GM06990 (cell line): ENCODE data around the gene TRAF3.

Source experiments
- DNase-seq: peaks from one replicate; pipeline ENCODE4 v3.0.0-alpha.2; 2011; ENCODE audit not compliant: insufficient read length; ENCODE audit errors: extremely low read depth
- H3K27me3 ChIP-seq: replicated peaks from 2 replicates; pipeline ENCODE4 v1.6.0; 2011; ENCODE audit warnings: low read length; ENCODE audit not compliant: control insufficient read depth, insufficient read depth
- H3K36me3 ChIP-seq: 2 replicates; pipeline ENCODE4 v1.5.1; 2011; ENCODE audit warnings: low read length; ENCODE audit not compliant: control insufficient read depth, insufficient read depth
- H3K4me3 ChIP-seq: replicated peaks from 2 replicates; pipeline ENCODE4 v1.5.1; 2011; ENCODE audit warnings: low read depth, mild to moderate bottlenecking, control low read depth, low read length
- TF ChIP-seq, protein P1 (sequence below): IDR thresholded peaks from 2 replicates; pipeline ENCODE4 v1.5.1; 2011; ENCODE audit warnings: low read length, control low read depth, mild to moderate bottlenecking, inconsistent platforms; ENCODE audit not compliant: insufficient read depth, poor library complexity, severe bottlenecking

Gene TRAF3

DNA sequence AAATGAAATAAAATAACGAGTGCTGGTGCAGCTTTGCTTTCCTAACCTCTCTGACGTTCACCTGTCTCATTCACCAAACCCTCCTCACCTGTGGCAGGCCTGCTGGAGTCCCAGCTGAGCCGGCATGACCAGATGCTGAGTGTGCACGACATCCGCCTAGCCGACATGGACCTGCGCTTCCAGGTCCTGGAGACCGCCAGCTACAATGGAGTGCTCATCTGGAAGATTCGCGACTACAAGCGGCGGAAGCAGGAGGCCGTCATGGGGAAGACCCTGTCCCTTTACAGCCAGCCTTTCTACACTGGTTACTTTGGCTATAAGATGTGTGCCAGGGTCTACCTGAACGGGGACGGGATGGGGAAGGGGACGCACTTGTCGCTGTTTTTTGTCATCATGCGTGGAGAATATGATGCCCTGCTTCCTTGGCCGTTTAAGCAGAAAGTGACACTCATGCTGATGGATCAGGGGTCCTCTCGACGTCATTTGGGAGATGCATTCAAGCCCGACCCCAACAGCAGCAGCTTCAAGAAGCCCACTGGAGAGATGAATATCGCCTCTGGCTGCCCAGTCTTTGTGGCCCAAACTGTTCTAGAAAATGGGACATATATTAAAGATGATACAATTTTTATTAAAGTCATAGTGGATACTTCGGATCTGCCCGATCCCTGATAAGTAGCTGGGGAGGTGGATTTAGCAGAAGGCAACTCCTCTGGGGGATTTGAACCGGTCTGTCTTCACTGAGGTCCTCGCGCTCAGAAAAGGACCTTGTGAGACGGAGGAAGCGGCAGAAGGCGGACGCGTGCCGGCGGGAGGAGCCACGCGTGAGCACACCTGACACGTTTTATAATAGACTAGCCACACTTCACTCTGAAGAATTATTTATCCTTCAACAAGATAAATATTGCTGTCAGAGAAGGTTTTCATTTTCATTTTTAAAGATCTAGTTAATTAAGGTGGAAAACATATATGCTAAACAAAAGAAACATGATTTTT lies 128.2 kb downstream of the TRAF3 start:
- Histone ChIP-seq H3K36me3 (peaks cover 43% of the 10 kb centered on the region), H3K4me3 (no peak overlapping the region), H3K27me3 (no peaks in the 10 kb centered on the region)
- TF ChIP-seq, protein P1, sequence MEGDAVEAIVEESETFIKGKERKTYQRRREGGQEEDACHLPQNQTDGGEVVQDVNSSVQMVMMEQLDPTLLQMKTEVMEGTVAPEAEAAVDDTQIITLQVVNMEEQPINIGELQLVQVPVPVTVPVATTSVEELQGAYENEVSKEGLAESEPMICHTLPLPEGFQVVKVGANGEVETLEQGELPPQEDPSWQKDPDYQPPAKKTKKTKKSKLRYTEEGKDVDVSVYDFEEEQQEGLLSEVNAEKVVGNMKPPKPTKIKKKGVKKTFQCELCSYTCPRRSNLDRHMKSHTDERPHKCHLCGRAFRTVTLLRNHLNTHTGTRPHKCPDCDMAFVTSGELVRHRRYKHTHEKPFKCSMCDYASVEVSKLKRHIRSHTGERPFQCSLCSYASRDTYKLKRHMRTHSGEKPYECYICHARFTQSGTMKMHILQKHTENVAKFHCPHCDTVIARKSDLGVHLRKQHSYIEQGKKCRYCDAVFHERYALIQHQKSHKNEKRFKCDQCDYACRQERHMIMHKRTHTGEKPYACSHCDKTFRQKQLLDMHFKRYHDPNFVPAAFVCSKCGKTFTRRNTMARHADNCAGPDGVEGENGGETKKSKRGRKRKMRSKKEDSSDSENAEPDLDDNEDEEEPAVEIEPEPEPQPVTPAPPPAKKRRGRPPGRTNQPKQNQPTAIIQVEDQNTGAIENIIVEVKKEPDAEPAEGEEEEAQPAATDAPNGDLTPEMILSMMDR: no peak
- no peak for DNase-seq

DNA sequence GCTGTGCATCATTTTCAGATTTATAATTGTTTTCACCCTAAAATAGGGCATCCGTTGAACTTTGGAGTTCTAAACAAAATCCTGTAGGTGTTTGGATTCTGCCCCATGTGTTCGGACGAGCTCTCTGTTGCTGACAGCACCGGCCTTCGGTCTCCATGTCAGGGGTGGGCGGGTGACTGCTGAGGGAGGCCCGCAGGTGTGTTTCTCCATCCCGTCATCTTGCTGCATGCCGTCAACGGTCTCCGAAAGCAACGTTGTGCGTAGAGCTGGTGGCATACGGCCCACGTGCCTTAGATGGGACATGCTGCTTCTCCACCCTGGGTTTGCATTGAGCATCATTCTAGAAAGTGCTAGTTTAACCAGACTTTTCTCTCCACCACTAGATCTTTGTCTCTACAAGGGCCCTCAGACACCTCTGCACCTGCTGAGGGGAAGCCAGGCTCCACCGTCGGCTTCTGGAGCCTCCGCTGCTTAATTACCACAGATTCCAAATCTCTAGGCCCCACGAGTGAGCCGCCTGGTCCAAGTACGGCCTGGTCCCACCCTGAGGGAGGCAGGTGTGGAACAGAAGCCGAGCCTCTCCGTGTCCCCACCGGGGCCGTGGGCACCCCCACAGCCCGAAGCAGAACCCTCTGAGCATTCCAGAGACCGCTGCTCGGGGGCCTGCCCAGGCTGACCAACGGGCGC lies 129.5 kb downstream of the TRAF3 start:
- peaks cover 44% of the 10 kb centered on the region for H3K36me3 ChIP-seq
- DNase-seq: no peak
- no peak overlapping the region for H3K4me3 ChIP-seq

DNA sequence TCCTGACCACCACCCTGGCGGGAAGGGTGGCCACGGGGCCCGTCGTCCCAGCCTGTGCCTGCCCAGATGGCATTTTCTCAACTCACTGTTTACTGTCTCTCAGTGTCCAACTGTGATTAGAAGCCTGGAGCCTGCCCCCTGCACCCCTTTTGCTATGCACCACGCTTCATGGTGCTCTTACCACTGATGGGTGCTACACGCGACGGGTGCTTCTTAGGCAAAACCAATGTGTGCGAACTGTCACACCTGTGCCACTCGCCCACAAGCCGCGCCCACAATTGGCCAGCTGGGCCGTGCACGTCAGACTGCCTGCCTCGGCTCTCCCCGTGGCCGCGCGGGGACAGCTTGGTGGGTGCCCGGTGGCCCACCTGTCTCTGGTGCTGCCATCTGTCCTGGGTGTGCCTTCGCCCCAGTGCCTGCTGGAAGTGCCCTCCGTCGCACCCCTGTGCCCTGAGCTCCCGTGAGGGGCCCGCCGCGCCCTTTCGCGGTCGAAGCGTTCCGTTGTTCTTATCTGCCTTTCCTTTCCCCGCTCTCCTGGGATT lies 130.1 kb downstream of the TRAF3 start:
- TF ChIP-seq, protein P1: no peak
- no peak overlapping the region for H3K4me3 ChIP-seq
- no peaks in the 10 kb centered on the region for H3K27me3 ChIP-seq
- H3K36me3 ChIP-seq: peaks cover 46% of the 10 kb centered on the region
- no peak for DNase-seq

More for the DNA sequence above, 129.5 kb downstream of the TRAF3 start:
- TF ChIP-seq, protein P1: no peak
- H3K27me3 ChIP-seq: no peaks in the 10 kb centered on the region

DNA sequence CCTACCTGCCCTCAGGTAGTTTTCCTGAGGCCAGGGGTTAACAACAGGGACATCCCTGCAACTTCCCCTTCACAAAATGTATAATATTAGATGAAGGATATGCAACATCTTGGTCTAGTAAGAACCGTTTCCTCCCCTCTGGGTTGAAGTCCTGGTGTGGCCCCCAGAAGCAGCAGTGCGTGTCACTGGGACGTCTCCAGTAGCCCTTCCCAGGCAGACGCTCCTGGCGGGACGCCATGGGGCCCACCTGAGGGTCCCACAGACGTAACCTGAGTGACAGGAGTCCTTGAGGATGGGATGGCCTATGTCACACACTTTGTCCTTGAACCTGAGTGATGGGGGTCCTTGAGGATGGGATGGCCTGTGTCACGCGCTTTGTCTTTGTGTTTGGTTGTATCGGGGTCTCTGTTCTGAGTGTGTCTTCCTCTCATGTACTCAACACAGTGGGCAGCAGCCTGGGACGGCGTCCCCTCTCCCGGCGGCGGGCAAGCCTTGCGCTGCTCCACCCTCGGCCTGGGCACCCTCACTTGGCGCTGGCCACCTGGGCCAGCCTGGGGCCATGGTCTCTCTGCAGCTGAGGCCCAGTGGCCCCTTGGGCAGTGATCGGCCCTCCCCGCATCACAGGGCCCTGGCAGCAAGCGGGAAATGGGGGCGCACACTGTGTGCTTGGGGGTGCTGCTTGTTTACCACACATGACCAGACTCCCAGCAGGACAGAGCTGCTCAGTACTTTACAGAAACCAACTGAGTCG lies 130.9 kb downstream of the TRAF3 start:
- Histone ChIP-seq H3K27me3 (no peaks in the 10 kb centered on the region), H3K4me3 (no peak overlapping the region), H3K36me3 (peaks cover 46% of the 10 kb centered on the region)
- TF ChIP-seq, protein P1: no peak
- DNase-seq: no peak

DNA sequence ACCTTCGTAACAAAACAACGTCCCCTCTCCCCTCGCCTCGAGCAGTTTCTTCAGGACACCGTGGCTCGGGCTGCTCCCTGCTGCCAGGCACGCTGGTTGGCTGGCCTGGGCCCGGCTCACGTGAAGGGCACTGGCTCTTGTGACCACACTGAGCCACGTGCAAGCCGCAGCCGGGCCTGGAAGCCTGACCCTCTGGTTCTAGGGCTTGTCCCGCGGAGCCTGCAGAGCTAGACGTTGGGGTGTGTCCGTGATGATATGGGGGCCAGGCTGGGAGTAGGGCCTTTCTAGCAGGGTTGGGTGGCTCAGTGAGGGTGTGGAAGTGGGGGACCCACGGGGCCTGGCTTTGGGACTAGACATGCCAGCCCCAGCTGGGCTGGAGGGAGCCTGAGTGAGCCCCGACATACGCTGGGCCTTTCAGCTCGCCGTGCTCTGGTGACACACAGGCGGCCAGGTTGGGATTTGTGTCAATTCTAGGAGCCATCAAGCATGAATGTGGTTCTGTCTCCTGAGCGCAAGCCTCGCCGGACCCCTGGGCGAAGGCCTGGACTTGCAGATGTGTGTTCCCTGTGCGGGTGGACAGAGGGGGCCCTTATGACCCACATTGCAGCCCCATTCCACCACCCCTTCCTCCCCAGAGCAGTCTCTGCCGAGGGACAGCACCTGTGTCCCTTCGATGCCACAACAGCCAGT lies 131.7 kb downstream of the TRAF3 start:
- DNase-seq: no peak
- TF ChIP-seq, protein P1: no peak
- no peak overlapping the region for H3K4me3 ChIP-seq
- H3K27me3 ChIP-seq: no peaks in the 10 kb centered on the region
- H3K36me3 ChIP-seq: peaks cover 42% of the 10 kb centered on the region
